Fibroblast of the conjunctiva (primary cell): Measurements from ENCODE around the gene TMEM26.
"Not testable (repeated sequence)": the region's sequence is repeated elsewhere in the genome, so short reads cannot be mapped to it uniquely, and the experiment has no call there.

ENCODE experiments used
- DNase-seq: peaks from one replicate; pipeline ENCODE4 v3.0.0-alpha.2; 2010; ENCODE audit warnings: low read depth

Gene TMEM26

DNA sequence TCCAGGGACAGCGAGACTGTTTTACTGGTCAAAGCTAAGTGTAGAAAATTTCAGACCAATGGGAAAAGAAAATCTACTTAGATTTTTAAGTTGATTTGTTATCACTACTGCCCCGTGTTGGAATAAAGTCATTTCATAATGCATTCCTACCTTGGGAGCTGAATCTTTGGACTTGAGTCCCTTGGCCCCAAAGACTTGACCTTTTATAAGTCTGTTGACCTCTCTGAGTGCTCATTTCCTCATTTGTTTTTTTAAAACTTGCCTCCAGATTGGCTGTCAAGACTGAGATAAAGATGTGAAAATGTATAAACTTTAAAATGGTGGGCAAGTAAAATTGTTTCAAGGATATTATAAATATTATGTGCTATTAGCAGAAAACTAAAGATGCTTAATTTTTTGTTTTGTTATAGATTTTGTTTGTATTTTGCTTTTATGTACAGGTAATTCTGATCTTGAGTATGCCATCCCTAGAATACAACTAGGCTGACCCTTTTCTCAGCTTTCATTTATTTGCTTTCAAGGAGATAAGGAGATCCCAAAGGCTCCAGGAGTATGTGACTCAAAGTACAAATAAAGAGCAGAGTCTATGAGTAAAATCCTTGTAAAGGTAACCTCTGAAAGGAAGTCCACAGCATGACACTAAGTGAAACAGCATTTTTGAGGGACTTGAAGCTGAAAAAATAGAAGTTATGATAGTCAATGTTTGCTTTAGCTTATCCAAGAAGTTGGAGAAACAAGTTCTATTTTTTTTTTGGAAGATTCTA lies 54.6 kb downstream of the TMEM26 start:
- no peak for DNase-seq

DNA sequence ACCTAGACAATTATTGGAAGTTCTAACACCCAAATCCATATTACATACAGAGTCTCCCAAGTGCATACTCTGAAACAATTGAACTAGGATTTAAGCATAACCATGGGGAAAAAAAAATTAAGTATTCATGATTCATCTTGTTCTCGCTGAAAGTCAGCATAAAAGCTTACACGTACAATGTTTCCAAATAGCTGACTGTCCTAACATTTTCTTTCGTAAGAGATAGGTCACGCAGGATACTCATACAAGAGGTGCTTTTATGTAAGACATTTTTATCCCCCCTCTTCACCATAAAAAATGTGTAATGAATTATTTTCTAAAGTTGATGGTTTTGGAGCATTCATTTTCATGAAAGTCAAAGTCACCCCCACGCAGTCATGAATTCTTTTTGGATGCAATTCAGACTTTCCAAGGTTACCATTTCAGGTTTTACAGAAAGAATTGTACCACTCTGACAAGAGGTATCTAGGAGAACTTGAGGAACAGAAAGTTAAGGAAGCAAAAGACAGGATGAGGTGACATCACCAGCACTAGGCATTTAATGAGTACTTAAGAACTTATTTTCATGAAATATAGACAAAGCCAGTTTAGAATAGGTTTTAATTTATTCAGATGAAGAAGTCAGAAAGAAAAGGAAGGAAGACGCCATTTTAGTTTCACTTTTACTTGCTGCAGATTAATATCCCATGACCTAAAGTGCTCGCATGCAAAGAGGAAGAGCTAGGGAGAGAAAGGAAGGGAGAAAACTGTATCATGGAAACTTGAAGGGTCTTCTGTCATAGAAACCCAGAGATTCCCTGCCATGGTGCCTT lies 55.8 kb downstream of the TMEM26 start:
- no peak for DNase-seq

GRCh38 chr10:61391281-61391680 lies 61.9 kb downstream of the TMEM26 start:
- DNase-seq, result no peak

- no peak for DNase-seq
These were observed 62.3 kb downstream of the TMEM26 start for GRCh38 chr10:61390851-61391250.

GRCh38 chr10:61389887-61390286 lies 63.3 kb downstream of the TMEM26 start:
- DNase-seq, result no peak

DNA sequence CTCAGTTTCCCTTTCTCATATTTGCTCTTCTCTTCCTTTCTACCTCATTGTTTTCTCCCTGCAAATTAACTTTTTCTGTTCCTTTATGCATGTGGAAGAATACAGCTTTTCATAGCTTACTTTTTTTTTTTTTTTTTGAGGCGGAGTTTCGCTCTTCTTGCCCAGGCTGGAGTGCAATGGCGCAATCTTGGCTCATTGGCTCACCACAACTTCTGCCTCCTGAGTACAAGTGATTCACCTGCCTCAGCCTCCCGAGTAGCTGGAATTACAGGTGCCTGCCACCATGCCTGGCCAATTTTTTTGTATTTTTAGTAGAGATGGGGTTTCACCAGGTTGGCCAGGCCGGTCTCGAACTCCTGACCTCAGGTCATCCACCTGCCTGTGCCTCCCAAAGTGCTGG lies 64.2 kb downstream of the TMEM26 start:
- DNase-seq, result not testable (repeated sequence)

DNA sequence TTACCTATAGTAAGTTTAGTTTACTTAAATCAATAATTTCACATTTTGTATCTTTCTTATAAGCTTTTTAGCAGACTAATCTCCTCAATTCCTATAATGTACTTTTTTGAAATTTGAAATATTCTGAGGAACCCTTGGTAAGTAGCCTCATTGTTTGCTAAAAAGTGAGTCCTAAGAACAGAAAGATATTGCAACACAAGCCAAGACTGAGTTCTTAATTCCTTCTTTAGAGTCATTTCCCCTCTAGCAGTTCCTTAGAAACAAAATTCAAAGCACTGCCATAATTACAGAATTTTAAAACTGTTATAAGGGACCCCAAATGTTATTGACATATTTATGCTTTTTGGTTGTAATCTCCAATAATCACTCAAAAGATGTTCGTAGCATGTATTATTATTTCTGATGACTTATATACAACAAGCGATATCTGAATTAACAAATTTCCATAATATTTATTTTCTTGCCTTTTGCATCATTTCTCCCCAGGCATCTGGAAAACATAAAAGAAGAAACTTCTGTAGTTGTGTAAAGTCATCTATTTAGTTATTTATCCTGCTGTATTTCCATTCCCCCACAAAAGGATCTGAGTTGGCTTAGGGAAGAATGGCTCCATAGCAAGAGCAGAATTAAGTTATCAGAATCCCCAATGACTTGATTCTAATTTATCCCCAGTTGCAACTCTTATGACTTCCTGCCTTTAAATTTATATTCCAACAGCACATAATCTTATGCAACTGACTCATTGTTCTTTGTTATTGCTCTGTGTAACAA lies 67.8 kb downstream of the TMEM26 start:
- DNase-seq, result no peak

DNA sequence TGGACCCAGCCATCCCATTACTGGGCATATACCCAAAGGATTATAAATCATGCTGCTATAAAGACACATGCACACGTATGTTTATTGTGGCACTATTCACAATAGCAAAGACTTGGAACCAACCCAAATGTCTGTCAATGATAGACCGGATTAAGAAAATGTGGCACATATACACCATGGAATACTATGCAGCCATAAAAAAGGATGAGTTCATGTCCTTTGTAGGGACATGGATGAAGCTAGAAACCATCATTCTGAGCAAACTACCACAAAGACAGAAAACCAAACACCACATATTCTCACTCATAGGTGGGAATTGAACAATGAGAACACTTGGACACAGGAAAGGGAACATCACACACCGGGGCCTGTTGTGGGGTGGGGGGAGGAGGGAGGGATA lies 72.0 kb downstream of the TMEM26 start:
- DNase-seq, result not testable (repeated sequence)

DNA sequence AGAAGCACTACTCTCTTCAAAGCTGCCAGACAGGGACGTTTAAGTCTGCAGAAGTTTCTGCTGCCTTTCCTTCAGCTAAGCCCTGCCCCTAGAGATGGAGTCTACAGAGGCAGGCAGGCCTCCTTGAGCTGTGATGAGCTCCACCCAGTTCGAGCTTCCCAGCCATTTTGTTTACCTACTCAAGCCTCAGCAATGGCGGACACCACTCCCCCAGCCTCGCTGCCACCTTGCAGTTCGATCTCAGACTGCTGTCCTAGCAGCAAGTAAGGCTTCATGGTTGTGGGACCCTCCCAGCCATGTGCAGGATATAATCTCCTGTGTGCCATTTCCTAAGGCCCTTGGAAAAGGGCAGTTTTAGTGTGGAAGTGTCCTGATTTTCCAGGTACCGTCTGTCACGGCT lies 74.3 kb downstream of the TMEM26 start:
- no peak for DNase-seq

- DNase-seq, result no peak
These were observed 76.2 kb downstream of the TMEM26 start for GRCh38 chr10:61376908-61377368.

DNA sequence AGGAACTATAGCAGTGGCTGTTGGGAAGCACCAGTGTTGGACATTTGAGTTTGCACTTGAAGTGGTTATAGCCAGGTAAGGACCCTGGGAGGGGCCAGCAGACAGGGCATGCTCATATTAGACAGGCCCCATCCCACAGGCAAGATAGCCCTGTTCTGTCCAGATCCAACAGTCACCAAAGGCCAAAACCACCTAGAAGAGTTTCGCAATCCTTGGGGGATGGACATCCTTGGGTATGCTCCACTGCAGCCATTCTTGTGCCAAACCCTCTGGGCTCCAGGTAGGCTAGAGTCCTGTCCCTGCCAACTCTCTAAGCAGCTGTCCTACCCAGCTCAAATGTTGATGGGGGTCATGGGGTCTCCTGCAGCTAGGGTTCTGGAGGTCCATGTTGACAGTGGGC lies 76.8 kb downstream of the TMEM26 start:
- no peak for DNase-seq

GRCh38 chr10:61366365-61366764 lies 86.8 kb downstream of the TMEM26 start:
- DNase-seq, result no peak

DNA sequence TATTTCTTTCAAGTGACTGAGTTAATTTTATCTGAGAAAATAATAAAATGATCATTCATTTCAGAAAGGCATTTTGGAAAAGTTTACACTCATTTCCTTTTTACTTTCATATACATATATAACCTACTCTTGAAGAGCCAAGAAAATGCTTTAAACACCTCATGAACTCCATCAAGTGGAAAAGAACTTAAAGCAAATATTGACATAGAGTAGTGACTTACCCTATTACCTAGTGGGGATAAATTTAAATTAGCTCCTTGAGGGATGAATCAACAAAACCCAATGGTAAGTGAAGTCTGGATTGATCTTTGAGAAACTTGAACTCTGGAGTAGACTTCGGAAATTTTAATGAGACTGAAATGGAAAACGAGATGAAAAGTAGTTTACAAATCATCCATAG lies 88.6 kb downstream of the TMEM26 start:
- DNase-seq, result no peak

GRCh38 chr10:61363006-61363405 lies 90.2 kb downstream of the TMEM26 start:
- no peak for DNase-seq

DNA sequence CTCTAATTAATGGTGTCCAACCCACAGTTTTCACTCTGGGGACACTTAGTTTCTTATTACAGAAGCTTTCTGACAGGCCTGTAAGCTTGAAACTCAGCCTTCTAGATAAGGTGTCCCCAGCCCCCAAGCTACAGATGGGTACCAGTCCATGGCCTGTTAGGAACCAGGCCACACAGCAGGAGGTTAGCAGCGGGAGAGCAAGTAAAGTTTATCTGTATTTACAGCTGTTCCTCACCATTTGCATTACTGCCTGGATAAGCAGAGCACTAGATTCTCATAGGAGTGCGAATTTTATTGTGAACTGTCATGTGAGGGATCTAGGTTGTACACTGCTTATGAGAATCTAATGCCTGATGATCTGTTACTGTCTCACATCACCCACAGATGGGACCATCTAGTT lies 93.7 kb downstream of the TMEM26 start:
- no peak for DNase-seq

DNA sequence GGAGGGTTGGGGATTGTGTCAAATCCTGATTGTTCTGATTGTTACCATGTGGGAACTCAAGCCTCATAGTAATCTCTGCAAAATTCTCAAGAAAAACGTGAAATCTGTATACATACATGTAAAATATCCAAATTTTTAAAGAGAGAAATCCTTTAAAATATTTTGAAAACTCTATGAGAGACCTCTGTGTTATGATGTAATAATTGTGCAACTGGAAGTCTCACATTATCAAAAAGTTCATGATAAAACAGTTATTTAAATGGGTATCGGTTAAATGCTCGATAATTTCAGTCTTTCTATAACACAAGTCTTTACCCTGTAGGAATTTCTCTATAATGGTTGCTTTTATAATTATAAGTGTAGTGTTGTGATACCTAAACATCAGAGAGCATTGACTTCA lies 95.5 kb downstream of the TMEM26 start:
- no peak for DNase-seq
